IMR-90 (cell line): ENCODE data around the gene FLOT2. TPM values are rescaled to one million over a fixed set of nuclear protein-coding genes. Genes with fewer than 3 reads are reported as not detected.

ENCODE experiments used
- ATAC-seq: fragments of 200-7000 bp; cut with Tn5 transposase; 2 replicates; pipeline ENCODE4 v1.9.1; 2020; ENCODE audit warnings: low read depth, mild to moderate bottlenecking, moderate library complexity
- BruUV-seq: library from RNA; stranded (reverse); fragments of 400-500 nt; replicated peaks from 2 replicates; lab custom pipeline; 2021; lab: Mats Ljungman, UMichigan
- CTCF ChIA-PET: fragments of 300-600 bp; formaldehyde crosslinking; extraction: SDS; loops from one replicate; lab custom pipeline; 2021; ENCODE audit warnings: antibody characterized with exemption; lab: Yijun Ruan, JAX
- POLR2A ChIA-PET: fragments of 300-600 bp; sonication (Branson Sonifier 250); formaldehyde crosslinking; loops from one replicate; lab custom pipeline; 2022; ENCODE audit warnings: antibody characterized with exemption; ENCODE audit not compliant: unreplicated experiment; lab: Charles Lee
- DNase-seq: peaks from one replicate; pipeline ENCODE4 v3.0.0; 2013
- H2AFZ ChIP-seq: replicated peaks from 2 replicates; pipeline ENCODE3; 2013; ENCODE audit warnings: low read length, mild to moderate bottlenecking; ENCODE audit not compliant: poor library complexity
- H2AK5ac ChIP-seq: 2 replicates; pipeline ENCODE4 v1.6.1; 2013; ENCODE audit warnings: low read depth, low read length, inconsistent platforms
- H2AK9ac ChIP-seq: replicated peaks from 2 replicates; pipeline ENCODE3; 2013; ENCODE audit warnings: mild to moderate bottlenecking, low read depth, low read length, moderate library complexity; ENCODE audit not compliant: poor library complexity
- H2BK120ac ChIP-seq: 2 replicates; pipeline ENCODE4 v1.6.1; 2013; ENCODE audit warnings: low read depth, low read length, inconsistent platforms
- H2BK15ac ChIP-seq: 3 replicates; pipeline ENCODE4 v1.6.1; 2013; ENCODE audit warnings: low read depth, low read length, inconsistent platforms
- H2BK20ac ChIP-seq: 2 replicates; pipeline ENCODE4 v1.6.1; 2013; ENCODE audit warnings: low read depth, mild to moderate bottlenecking, inconsistent platforms, low read length, moderate library complexity
- H2BK5ac ChIP-seq: 2 replicates; pipeline ENCODE4 v1.6.1; 2013; ENCODE audit warnings: mild to moderate bottlenecking, low read depth, low read length, inconsistent platforms; ENCODE audit not compliant: poor library complexity, severe bottlenecking
- H3K14ac ChIP-seq: replicated peaks from 2 replicates; pipeline ENCODE4 v1.6.1; 2013; ENCODE audit warnings: low read depth, low read length, inconsistent platforms
- H3K18ac ChIP-seq: 2 replicates; pipeline ENCODE4 v1.6.1; 2013; ENCODE audit warnings: low read depth, low read length, control low read depth
- H3K23ac ChIP-seq: 2 replicates; pipeline ENCODE4 v1.6.1; 2013; ENCODE audit warnings: low read depth, low read length, inconsistent platforms
- H3K27ac ChIP-seq: 2 replicates; pipeline ENCODE4 v1.5.1; 2013; ENCODE audit warnings: mild to moderate bottlenecking, control low read depth, low read length; ENCODE audit not compliant: insufficient read depth
- H3K27me3 ChIP-seq: 2 replicates; pipeline ENCODE4 v1.6.1; 2013; ENCODE audit warnings: low read length; ENCODE audit not compliant: control insufficient read depth, insufficient read depth
- H3K36me3 ChIP-seq: 2 replicates; pipeline ENCODE4 v1.6.1; 2013; ENCODE audit warnings: low read length, mixed read lengths; ENCODE audit not compliant: control insufficient read depth, insufficient read depth
- H3K4ac ChIP-seq: 2 replicates; pipeline ENCODE4 v1.6.1; 2013; ENCODE audit warnings: low read depth, low read length, inconsistent platforms
- H3K4me1 ChIP-seq: 2 replicates; pipeline ENCODE4 v1.6.1; 2013; ENCODE audit warnings: low read length, mixed read lengths; ENCODE audit not compliant: control insufficient read depth, insufficient read depth
- H3K4me2 ChIP-seq: 2 replicates; pipeline ENCODE4 v1.6.1; 2013; ENCODE audit warnings: low read depth, mild to moderate bottlenecking, control low read depth, low read length, moderate library complexity
- H3K4me3 ChIP-seq: 2 replicates; pipeline ENCODE4 v1.5.1; 2013; ENCODE audit warnings: low read depth, mild to moderate bottlenecking, control low read depth, low read length, moderate library complexity; ENCODE audit not compliant: insufficient read depth
- H3K56ac ChIP-seq: 2 replicates; pipeline ENCODE4 v1.6.1; 2013; ENCODE audit warnings: low read length, inconsistent platforms; ENCODE audit not compliant: insufficient read depth; ENCODE audit errors: extremely low read depth
- H3K79me1 ChIP-seq, 2 experiments: 2 replicates each; pipeline ENCODE4 v1.6.1; 2013; ENCODE audit warnings: low read length in 2 of 2, inconsistent platforms in 1 of 2, low read depth in 1 of 2
- H3K9ac ChIP-seq: 2 replicates; pipeline ENCODE4 v1.6.1; 2013; ENCODE audit warnings: low read depth, low read length, control low read depth
- H3K9me1 ChIP-seq: 2 replicates; pipeline ENCODE4 v1.6.1; 2013; ENCODE audit warnings: low read length, inconsistent platforms; ENCODE audit not compliant: insufficient read depth
- H3K9me3 ChIP-seq: 2 replicates; pipeline ENCODE4 v1.6.1; 2013; ENCODE audit warnings: low read length; ENCODE audit not compliant: control insufficient read depth, insufficient read depth
- H4K20me1 ChIP-seq: 2 replicates; pipeline ENCODE4 v1.6.1; 2013; ENCODE audit warnings: low read length, inconsistent platforms; ENCODE audit not compliant: insufficient read depth
- H4K5ac ChIP-seq: 2 replicates; pipeline ENCODE4 v1.6.1; 2013; ENCODE audit warnings: mild to moderate bottlenecking, low read depth, low read length, control low read depth
- H4K8ac ChIP-seq, 2 experiments: 2 replicates each; pipeline ENCODE4 v1.6.1; 2013; ENCODE audit warnings: low read depth in 2 of 2, low read length in 2 of 2, control low read depth in 1 of 2, inconsistent platforms in 1 of 2
- H4K91ac ChIP-seq: 2 replicates; pipeline ENCODE4 v1.6.1; 2013; ENCODE audit warnings: low read depth, low read length, inconsistent platforms; ENCODE audit not compliant: insufficient read depth
- BHLHE40 ChIP-seq: fragments of 150-350 bp; IDR thresholded peaks from 2 replicates; pipeline ENCODE4 v1.6.1; 2016; ENCODE audit warnings: mild to moderate bottlenecking, low read depth, low read length
- CEBPB ChIP-seq: IDR thresholded peaks from 2 replicates; pipeline ENCODE4 v1.6.1; 2012; ENCODE audit warnings: low read depth, low read length, improper control_type of control experiment
- CHD1 ChIP-seq: IDR thresholded peaks from 2 replicates; pipeline ENCODE4 v1.6.1; 2012; ENCODE audit warnings: low read depth, low read length, improper control_type of control experiment
- FOS ChIP-seq: fragments of 150-350 bp; IDR thresholded peaks from 2 replicates; pipeline ENCODE4 v1.6.1; 2016; ENCODE audit warnings: low read depth, low read length
- MAFK ChIP-seq: IDR thresholded peaks from 2 replicates; pipeline ENCODE4 v1.6.1; 2012; ENCODE audit warnings: low read depth, low read length, improper control_type of control experiment
- MAZ ChIP-seq: IDR thresholded peaks from 2 replicates; pipeline ENCODE4 v1.6.1; 2012; ENCODE audit warnings: low read depth, mild to moderate bottlenecking, low read length, improper control_type of control experiment, moderate library complexity, borderline replicate concordance
- MXI1 ChIP-seq: IDR thresholded peaks from 2 replicates; pipeline ENCODE4 v1.6.1; 2012; ENCODE audit warnings: low read depth, mild to moderate bottlenecking, low read length, moderate library complexity, borderline replicate concordance
- NFE2L2 ChIP-seq: fragments of 150-350 bp; IDR thresholded peaks from 2 replicates; pipeline ENCODE4 v1.6.1; 2016; ENCODE audit warnings: low read depth, mild to moderate bottlenecking, low read length
- POLR2A ChIP-seq: IDR thresholded peaks from 2 replicates; pipeline ENCODE4 v1.6.1; 2012; ENCODE audit warnings: mild to moderate bottlenecking, low read depth, low read length
- RAD21 ChIP-seq: IDR thresholded peaks from 2 replicates; pipeline ENCODE4 v1.6.1; 2012; ENCODE audit warnings: low read length, improper control_type of control experiment
- RFX5 ChIP-seq: IDR thresholded peaks from 2 replicates; pipeline ENCODE4 v1.8.0; 2012; ENCODE audit warnings: low read depth, mild to moderate bottlenecking, low read length, moderate library complexity
- SMC3 ChIP-seq: fragments of 150-350 bp; IDR thresholded peaks from 2 replicates; pipeline ENCODE4 v1.6.1; 2016; ENCODE audit warnings: low read depth, mild to moderate bottlenecking, antibody characterized with exemption, low read length, moderate library complexity
- WGBS, 2 experiments: methylation state at CpG; one replicate each; pipeline versions ENCODE4 v1.1.5 to v1.1.7; 2013; ENCODE audit warnings: missing lambda C conversion rate in 2 of 2; ENCODE audit not compliant: insufficient read length in 1 of 2; ENCODE audit errors: extremely low coverage in 2 of 2; 5-methylcytosine and 5-hydroxymethylcytosine counted together
- dilution Hi-C: fragments of 300-500 bp; cut with HindIII; formaldehyde crosslinking; loops from one replicate; pipeline ENCODE4 v1.14.3; 2018; ENCODE audit warnings: low sequenced_read_pairs; ENCODE audit not compliant: unreplicated experiment
- in situ Hi-C: fragments of 300-500 bp; cut with MboI; formaldehyde crosslinking; loops from 3 replicates; pipeline ENCODE4 v1.14.3; 2019; ENCODE audit warnings: low sequenced_read_pairs, inconsistent platforms, mixed read lengths
- intact Hi-C: fragments of 100-400 bp; cut with micrococcal nuclease; formaldehyde crosslinking; loops from 2 replicates; pipeline ENCODE4 v1.10.0; 2022
- polyA plus RNA-seq, 3 experiments: library from polyadenylated mRNA; depleted of rRNA; stranded (reverse); fragments of >200 nt; gene quantifications; 2 replicates each; pipeline ENCODE4 v1.2.3, GENCODE V29; 2012; ENCODE audit warnings: low replicate concordance in 1 of 3
- total RNA-seq: library from RNA; depleted of rRNA; stranded (reverse); fragments of >200 nt; gene quantifications from 2 replicates; pipeline ENCODE4 v1.2.3, GENCODE V29; 2012
- TF ChIP-seq, protein P1 (sequence below): fragments of 150-350 bp; IDR thresholded peaks from 2 replicates; pipeline ENCODE4 v1.6.1; 2016; ENCODE audit warnings: low read depth, mild to moderate bottlenecking, low read length, moderate library complexity, borderline replicate concordance
- TF ChIP-seq, protein P2 (sequence below): fragments of 150-350 bp; IDR thresholded peaks from 2 replicates; pipeline ENCODE4 v1.6.1; 2017; ENCODE audit warnings: mild to moderate bottlenecking, antibody characterized with exemption, low read length, low read depth
- TF ChIP-seq, protein P3 (sequence below): conservative IDR thresholded peaks from 2 replicates; pipeline ENCODE4 v1.5.1; 2012; ENCODE audit warnings: mild to moderate bottlenecking, low read depth, low read length, improper control_type of control experiment

Gene FLOT2
- total and polyA plus RNA-seq, 2 of the 4 experiments (the other 2 are of a cell fraction) = 19.7 to 67.9 TPM

GRCh38 chr17:28892024-28892423 lies 5.5 kb downstream of the FLOT2 start:
- ATAC-seq (no peak), DNase-seq (no peak)
- BruUV-seq = no TSS peak
- peaks cover 33% of the 10 kb centered on the region; the same call in 1 of the 2 replicates for H4K20me1 ChIP-seq
- H2AK5ac ChIP-seq = no peak overlapping the region
- H3K36me3 ChIP-seq = peaks cover 14% of the 10 kb centered on the region
- H4K8ac ChIP-seq = no peak overlapping the region
- H3K4me2 ChIP-seq = no peak overlapping the region
- no peak overlapping the region for H3K4ac ChIP-seq
- ChIA-PET POLR2A (no interaction called here), CTCF (interaction anchor here (1.1 kb wide), 1 partner anchor 129 kb away, joined by 4 read pairs; no protein-coding TSS in a partner anchor)
- dilution Hi-C loops = no loop called here
- H3K79me1 ChIP-seq = peaks cover 14 to 44% of the 10 kb centered on the region in 2 experiments
- TF ChIP-seq SMC3 = no peak
- TF ChIP-seq, protein P1, sequence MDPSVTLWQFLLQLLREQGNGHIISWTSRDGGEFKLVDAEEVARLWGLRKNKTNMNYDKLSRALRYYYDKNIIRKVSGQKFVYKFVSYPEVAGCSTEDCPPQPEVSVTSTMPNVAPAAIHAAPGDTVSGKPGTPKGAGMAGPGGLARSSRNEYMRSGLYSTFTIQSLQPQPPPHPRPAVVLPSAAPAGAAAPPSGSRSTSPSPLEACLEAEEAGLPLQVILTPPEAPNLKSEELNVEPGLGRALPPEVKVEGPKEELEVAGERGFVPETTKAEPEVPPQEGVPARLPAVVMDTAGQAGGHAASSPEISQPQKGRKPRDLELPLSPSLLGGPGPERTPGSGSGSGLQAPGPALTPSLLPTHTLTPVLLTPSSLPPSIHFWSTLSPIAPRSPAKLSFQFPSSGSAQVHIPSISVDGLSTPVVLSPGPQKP = no peak
- TF ChIP-seq, protein P2, sequence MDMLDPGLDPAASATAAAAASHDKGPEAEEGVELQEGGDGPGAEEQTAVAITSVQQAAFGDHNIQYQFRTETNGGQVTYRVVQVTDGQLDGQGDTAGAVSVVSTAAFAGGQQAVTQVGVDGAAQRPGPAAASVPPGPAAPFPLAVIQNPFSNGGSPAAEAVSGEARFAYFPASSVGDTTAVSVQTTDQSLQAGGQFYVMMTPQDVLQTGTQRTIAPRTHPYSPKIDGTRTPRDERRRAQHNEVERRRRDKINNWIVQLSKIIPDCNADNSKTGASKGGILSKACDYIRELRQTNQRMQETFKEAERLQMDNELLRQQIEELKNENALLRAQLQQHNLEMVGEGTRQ = no peak
- TF ChIP-seq CEBPB = no peak
- TF ChIP-seq NFE2L2 = no peak
- no peak for TF ChIP-seq MAZ
- TF ChIP-seq RFX5 = no peak
- TF ChIP-seq FOS = no peak
- no peak for TF ChIP-seq RAD21
- no peak for TF ChIP-seq POLR2A
- TF ChIP-seq BHLHE40 = no peak
- TF ChIP-seq CHD1 = no peak
- TF ChIP-seq, protein P3, sequence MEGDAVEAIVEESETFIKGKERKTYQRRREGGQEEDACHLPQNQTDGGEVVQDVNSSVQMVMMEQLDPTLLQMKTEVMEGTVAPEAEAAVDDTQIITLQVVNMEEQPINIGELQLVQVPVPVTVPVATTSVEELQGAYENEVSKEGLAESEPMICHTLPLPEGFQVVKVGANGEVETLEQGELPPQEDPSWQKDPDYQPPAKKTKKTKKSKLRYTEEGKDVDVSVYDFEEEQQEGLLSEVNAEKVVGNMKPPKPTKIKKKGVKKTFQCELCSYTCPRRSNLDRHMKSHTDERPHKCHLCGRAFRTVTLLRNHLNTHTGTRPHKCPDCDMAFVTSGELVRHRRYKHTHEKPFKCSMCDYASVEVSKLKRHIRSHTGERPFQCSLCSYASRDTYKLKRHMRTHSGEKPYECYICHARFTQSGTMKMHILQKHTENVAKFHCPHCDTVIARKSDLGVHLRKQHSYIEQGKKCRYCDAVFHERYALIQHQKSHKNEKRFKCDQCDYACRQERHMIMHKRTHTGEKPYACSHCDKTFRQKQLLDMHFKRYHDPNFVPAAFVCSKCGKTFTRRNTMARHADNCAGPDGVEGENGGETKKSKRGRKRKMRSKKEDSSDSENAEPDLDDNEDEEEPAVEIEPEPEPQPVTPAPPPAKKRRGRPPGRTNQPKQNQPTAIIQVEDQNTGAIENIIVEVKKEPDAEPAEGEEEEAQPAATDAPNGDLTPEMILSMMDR = no peak
- no peak for TF ChIP-seq MXI1
- TF ChIP-seq MAFK = no peak
- H4K5ac ChIP-seq = no peak overlapping the region
- H3K27me3 ChIP-seq = no peaks in the 10 kb centered on the region
- H2AK9ac ChIP-seq = no peak overlapping the region
- H3K23ac ChIP-seq = no peak overlapping the region
- H2BK15ac ChIP-seq = no peak overlapping the region
- intact Hi-C loops = no loop called here
- H3K9me3 ChIP-seq = no peaks in the 10 kb centered on the region
- in situ Hi-C loops = no loop called here
- no peak overlapping the region for H3K56ac ChIP-seq
- no peak overlapping the region for H3K14ac ChIP-seq
- no peak overlapping the region for H2BK120ac ChIP-seq
- H3K9ac ChIP-seq = no peak overlapping the region
- H3K9me1 ChIP-seq = peaks cover 10% of the 10 kb centered on the region
- peaks cover 3% of the 10 kb centered on the region; the same call in 1 of the 2 replicates for H3K4me1 ChIP-seq
- no peak overlapping the region for H3K27ac ChIP-seq
- no peak overlapping the region for H3K4me3 ChIP-seq
- no peak overlapping the region for H2BK20ac ChIP-seq
- H2AFZ ChIP-seq = no peak overlapping the region
- H3K18ac ChIP-seq = no peak overlapping the region
- 86% methylated on average over 1 of the region's 4 CpGs; no CpG with 5 or more reads in 1 of the 2 experiments for WGBS, 2 experiments
- no peak overlapping the region for H2BK5ac ChIP-seq
- H4K91ac ChIP-seq = no peak overlapping the region
